HG03571 (cell line): Measurements from ENCODE around the gene CARD8.
"Not testable (repeated sequence)": the region's sequence is repeated elsewhere in the genome, so short reads cannot be mapped to it uniquely, and the experiment has no call there.

Source experiments
- ATAC-seq: cut with Tn5 transposase; IDR thresholded peaks from one replicate; pipeline ENCODE4 v1.9.1; 2021; ENCODE audit not compliant: unreplicated experiment

CARD8 gene

DNA sequence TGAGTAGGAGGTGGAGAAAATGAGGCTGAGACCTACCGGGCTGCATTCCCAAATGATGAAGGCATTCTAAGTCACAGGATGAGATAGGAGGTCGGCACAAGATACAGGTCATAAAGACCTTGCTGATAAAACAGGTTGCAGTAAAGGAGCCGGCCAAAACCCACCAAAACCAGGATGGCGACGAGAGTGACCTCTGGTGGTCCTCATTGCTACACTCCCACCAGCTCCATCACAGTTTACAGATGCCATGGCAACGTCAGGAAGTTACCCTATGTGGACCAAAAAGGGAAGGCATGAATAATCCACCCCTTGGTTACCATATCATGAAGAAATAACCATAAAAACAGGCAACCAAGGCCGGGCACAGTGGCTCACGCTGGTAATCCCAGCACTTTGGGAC, 9.6 kb upstream of the CARD8 start:
- not testable (repeated sequence) for ATAC-seq

DNA sequence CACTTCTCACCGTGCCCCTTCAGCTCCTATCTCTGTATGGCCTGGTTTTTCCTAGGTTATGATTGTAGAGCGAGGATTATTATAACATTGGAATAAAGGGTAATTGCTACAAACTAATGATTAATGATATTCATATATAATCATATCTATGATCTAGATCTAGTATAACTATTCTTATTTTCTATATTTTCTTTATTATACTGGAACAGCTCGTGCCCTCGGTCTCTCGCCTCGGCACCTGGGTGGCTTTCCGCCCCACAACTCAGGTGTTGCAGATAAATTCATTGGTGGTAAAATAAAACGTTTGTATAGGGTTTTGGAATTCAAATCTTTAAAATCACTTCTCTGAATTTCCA, 4.6 kb upstream of the CARD8 start:
- not testable (repeated sequence) for ATAC-seq

DNA sequence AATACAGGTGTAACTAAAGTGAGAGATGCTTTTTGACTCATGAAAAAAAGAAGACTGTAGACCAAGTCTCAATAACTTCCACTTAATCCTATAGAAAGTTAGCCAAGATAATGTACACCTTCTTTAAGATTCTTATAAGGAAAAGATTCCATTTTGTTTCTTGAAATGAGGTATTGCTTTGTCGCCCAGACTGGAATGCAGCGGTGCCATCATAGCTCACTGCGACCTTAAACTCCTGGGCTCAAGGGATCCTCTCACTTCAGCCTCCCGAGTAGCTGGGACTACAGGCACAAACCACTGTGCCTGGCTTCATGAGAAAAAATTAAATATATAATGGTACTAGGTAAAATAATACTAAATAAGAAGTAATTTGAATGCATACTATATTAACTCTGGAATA, 3.3 kb upstream of the CARD8 start:
- ATAC-seq: not testable (repeated sequence)

DNA sequence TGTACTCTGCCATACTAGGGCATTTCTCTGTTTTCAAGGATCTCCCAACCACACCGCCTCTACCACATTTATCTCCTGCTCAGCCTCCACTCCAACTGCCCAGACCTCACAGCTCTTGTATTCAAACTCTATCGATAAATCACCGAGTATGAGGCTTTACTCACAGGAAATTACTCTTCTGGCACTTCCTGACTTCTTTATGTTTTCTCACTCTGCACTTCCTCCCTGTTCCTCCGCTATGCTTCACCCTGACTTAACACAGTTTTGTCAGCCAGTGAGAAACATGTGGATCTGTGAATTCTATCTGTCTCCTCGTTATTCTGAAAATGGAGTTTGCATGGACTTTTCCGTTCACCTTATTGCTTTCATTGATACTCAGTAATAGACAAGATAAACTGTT, 2.6 kb upstream of the CARD8 start:
- ATAC-seq: no peak

DNA sequence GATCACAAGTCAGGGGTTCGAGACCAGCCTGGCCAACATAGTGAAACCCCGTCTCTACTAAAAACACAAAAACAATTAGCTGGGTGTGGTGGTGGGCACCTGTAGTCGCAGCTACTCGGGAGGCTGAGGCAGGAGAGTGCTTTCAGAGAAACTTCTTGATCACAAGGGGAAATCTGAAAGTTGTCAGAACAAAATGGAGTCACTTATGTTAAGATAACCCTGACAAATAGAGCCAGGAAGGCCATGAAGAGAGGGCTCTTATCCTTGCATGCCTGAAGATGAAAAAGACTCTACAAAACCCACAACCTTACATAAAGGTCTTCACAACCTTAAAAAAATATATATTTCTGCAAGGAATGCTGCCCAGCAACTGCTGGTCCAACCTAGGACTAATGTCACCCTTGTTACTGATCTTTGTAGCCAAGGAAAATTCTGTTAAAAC, 1.2 kb downstream of the CARD8 start:
- ATAC-seq: no peak

DNA sequence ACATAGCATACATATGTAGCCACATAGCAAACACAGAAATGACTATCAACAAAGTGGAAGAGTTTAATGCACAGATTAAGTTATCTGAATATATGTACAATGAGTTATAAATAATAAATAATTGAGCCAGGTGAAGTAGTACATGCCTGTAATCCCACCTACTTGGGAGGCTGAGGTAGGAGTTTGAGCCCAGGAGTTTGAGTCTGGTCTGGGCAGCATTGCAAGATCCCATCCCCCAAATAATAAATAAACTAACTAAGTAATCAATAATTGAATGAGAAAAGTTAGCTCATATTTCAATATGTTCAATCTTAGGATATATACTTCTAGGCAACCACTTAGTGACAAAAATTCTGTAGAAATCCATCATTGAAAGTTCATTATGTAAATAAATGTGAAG, 1.7 kb downstream of the CARD8 start:
- no peak for ATAC-seq

DNA sequence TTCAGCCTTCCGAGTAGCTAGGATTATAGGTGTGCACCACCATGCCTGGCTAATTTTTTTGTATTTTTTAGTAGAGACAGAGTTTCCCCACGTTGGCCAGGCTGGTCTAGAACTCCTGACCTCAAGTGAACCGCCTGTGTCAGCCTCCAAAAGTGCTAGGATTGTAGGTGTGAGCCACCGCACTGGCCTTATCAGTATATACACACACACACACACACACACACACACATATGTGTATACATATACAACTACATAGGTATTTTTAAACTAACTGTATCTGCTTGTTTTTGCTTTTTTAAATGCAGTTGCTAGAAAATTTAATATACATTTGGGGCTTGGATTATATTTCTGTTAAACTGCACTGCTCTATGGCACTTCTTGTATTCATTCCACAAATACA, 3.1 kb downstream of the CARD8 start:
- ATAC-seq: no peak

DNA sequence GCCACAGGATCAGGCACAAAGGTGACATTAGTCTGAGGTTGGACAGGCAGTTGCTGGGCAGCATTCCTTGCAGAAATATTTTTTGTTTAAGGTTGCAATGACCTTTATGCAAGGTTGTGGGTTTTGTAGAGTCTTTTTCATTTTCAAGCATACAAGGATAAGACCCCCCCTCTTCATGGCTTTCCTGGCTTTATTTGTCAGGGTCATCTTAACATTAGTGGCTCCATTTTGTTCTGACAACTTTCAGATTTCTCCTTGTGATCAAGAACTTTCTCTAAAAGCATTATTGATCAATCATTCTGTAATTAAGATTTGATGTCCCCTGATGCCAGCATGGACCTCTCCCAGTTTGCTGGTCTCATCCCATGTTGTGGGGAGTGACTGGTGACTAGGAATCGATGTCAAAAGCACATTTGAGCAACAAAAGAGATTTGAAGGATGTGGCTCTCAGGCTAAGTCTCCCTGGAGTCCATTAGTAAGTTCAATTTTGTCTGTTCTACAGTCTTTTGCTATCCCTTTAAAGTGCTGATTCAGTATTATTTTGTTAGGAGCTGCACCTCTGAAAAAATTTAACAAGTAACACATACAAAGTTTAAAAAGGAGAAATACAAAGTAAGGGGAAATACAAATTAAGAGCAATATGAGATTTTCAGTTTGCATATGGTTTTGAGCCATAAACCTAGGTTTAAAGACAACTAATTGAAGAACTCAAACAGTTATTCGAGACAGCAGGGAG, 5.3 kb downstream of the CARD8 start:
- ATAC-seq: no peak

DNA sequence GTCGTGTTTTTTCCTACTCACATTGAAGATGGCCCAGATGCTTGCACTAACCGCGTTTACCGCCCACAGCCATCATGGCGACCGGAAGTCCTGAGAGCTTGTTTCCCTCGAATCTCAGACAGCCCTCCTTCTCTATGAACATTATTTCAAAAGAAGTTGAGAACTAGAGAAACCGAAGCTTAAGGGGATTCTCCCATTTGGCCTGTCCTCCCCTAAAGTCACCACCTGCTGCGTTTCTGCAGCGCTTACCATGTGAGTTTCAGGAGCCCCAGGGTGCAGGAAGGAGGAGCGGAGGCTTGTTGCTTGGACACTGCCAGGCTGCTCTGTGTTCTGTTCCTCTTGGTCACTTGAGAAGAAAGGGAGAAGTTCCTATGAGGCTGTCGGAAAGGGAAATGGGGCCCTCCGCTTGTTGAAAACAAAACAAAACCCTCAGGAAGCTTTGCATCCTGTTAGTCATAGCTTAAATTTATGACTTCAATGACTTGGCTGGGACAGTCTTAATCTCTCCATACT, 6.2 kb downstream of the CARD8 start:
- peak; percentile 56 for ATAC-seq

DNA sequence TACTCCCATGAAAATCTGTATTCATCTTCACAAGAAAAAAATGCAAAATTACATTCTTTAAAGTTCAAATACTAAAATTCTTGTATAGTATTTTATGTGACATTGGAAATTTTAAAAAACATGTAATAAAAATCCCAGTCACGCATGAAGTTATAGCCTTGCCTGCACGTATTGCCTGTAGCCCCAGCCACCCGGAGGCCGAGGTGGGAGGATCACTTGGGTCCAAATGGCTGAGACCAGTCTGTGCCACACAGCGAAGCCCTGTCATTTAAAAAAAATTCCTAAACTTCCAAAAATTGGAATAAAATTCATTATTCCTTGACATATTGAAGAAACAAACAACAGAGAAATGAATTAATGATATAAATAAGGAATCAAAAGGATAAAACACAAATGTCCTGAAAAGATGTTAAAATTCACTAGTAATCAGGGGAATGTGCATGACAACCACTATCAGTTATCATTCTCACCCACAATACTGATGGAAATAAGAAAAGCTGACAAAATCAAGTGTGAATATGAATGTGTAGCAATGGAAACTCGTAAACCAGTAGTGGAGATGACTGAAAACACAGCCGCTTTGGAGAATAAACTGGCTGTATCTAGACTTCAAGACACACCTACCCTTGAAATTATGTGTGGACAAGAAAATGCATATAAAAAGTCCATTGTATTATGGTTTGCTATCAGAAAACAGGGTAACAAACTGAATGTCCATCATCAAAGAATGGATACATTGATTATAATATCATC, 7.5 kb downstream of the CARD8 start:
- ATAC-seq: no peak

DNA sequence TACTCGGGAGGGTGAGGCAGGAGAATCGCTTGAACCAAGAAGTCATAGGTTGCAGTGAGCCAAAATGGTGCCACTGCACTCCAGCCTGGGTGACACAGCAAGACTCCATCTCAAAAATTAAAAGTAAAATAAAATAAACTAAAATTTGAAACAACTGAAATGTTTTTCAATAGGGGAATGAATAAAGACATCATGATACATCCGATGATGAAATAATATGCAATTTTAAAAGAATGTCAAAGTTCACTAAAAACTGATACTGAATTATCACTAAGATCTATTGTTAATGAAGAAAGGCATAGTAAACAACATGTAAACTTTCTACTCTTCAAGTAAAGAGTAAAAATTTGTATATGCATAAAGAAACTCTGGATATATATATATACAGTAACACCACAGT, 8.5 kb downstream of the CARD8 start:
- ATAC-seq: no peak

DNA sequence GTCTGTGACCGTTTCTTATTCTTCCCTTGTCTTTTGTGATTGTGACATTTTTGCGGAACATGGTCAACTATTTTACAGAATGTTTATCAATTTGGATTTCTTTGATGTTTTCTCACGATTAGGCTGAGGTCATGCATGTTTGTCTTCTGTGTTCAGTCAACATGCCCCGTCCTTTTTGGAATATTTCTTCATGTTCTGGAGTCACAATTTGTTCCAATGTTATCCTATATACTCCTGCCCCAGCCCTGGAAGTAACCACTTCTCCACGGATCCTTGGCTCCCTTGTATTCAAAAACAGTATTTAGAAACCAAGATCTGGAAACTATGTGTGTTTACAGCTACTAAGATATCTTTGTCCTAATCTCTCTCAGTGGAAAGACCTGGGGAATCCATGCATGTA, 9.6 kb downstream of the CARD8 start:
- no peak for ATAC-seq

DNA sequence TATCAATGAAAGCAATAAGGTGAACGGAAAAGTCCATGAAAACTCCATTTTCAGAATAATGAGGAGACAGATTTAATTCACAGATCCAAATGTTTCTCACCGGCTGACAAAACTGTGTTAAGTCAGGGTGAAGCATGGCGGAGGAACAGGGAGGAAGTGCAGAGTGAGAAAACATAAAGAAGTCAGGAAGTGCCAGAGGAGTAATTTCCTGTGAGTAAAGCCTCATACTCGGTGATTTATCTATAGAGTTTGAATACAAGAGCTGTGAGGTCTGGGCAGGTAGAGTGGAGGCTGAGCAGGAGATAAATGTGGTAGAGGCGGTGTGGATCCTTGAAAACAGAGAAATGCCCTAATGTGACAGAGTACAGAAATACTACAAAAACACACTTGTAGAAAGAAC, 11.4 kb downstream of the CARD8 start:
- ATAC-seq: no peak

DNA sequence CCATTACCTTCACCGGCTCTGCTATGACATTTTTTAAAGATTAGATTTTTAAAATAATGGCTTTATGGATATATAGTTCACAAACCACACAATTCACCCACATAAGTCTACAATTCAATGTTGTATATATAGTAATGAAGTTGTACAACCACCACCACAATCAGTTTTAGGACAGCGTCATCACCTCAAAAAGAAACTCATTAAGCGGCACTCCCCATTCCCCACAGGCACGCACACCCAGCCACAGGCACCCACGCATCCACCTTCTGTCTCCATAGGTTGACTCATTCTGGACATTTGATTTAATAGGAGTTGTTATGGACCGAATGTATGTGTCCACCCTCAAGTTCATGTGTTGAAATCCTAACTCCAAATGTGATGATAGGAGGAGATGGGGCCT, 13.9 kb downstream of the CARD8 start:
- not testable (repeated sequence) for ATAC-seq

DNA sequence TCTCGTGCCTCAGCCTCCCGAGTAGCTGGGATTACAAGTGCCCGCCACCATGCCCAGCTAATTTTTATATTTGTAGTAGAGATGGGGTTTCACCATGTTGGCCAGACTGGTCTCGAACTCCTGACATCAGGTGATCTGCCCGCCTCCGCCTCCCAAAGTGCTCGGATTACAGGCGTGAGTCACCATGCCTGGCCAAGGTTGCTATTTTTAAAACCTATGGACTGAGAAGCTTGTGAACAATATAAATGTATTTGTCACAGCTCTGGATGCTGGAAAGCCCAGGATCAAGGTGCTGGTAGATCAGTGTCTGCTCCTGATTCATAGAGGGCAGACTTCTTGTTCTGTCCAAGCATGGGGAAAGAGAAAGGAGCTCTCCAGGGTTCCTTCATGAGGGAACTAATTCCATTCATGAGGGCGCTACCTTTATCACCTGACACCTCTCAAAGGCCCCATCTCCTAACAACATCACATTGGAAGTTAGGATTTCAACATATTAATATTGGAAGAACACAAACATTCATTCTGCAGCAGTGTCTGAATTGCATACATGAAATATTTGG, 16.1 kb downstream of the CARD8 start:
- ATAC-seq: no peak

DNA sequence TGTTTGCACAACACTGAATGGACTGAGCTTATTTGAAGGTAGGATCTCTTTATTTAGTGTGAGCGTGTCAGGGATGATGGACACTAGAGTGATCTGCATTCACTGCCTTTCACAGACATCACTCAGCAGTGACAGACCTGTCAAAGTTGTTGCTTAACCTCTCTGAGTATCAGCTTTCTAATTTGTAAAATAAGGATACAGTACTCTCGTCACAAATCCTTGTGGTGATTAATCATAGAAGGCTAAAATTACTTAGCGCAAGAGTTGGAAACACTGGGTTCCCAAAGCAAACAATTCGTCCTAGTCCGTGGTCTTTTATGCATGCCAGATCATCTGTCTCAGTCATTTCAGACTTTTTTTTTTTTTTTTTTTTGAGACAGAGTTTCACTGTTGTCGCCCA, 16.6 kb downstream of the CARD8 start:
- ATAC-seq: no peak

DNA sequence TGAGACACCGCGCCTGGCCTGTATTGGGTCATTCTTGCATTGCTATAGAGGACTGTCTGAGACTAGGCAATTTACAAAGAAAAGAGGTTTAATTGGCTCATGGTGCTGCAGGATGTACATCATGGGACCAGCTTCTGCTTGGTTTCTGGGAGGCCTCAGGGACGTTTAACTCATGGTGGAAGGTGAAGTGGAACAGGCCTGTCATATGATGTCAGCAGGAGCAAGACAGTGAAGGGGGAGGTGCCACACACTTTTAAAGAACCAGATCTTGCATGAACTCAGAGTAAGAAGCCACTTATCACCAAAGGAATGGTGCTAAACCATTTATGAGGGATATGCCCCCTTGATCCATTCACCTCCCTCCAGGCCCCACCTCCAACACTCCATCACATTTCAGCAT, 18.7 kb downstream of the CARD8 start:
- no peak for ATAC-seq

DNA sequence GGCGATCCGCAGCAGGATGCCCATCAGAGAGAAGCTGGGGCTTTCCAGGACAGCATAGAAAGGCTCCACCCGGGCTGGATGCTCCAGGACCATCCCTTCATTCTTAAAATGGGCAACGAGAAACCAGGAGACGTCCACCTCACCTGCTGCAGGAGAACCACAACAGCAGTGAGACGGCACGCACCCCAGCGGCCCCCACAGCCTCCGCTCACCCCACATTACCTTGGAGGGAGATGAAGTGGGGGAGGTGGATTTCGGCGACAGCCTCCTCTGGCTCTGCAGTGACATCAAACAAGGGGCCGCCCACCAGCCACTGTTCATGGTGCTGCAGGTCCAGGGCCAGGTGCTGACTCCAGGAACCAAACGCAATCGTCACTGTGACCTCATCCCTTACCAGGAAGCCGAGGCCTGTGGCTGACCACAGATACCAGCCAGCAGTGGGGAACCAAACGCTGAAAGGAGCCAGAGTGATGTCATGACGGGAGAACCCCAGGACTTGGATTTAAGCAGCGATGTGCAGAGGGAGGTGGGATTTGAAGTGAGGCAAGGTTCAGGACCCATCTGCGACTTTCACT, 25.1 kb downstream of the CARD8 start:
- ATAC-seq: no peak

DNA sequence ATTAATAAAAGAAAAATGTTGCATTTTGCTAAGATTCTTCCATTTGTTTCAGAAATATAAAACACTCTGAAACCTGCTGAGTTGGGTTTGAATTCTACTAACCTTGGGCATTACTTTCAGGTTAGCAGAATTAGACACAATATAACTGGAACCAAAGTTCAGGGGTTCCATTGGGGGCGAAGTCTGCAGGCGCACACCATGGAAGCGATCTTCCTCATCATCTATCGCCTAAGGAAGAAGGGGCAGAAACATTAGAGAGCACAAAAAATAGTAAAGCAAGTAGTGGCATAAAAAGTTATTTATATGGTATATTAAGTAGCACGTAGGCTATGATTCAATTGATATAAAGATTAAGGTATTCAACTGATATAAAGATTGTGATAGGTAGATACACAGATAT, 34.1 kb downstream of the CARD8 start:
- no peak for ATAC-seq

DNA sequence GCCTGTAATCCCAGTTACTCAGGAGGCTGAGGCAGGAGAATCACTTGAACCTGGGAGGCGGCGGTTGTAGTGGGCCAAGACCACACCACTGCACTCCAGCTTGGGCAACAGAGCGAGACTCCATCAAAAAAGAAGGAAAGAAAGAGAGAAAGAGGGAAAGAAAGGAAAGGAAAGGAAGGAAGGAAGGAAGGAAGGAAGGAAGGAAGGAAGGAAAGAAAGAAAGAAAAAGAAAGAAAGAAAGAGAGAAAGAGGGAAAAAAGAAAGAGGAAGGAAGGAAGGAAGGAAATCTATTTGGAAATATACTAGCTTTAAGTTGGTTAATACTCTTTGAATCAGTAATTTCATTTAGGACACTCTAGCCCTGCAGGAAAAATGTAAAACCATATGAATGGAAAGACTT, 34.9 kb downstream of the CARD8 start:
- ATAC-seq: not testable (repeated sequence)

DNA sequence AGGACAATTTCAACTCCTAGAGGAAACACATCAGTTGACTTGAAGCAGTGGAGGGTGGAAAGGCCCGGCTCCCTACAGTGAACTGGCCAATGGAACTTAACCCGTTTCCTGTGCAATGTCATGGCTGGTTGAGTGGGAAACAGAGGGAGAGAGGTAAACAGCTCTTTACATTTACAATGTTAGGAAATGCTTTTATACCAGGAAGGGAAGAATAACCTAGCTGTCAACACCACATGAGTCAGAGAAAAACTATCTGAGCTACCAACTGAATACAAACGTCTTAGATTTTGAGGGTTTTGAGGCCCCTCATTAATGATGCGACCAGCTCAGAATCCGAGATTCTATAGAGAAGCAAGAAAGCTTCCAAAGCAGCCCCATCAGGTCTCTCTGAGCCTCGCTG, 36.7 kb downstream of the CARD8 start:
- ATAC-seq: no peak

DNA sequence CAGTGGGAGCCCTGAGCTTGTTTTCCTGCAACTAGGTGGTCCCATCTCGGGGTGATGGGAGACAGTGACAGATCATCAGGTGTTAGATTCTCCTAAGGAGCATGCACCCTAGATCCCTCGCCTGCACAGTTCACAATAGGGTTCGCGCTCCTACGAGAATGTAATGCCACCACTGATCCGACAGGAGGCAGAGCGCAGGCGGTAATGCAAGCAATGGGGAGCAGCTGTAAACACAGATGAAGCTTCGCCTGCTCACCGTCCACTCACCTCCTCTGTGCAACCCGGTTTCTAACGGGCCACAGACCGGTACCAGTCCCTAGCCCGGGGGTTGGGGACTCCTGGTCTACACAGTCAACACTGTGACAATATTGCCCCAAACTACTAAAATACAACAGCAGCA, 38.8 kb downstream of the CARD8 start:
- no peak for ATAC-seq
